GM18873 (cell line): ENCODE measurements around the gene CD9.

Source experiments
- ATAC-seq: cut with Tn5 transposase; IDR thresholded peaks from one replicate; pipeline ENCODE4 v1.9.1; 2021; ENCODE audit warnings: mild to moderate bottlenecking, moderate library complexity, moderate number of reproducible peaks; ENCODE audit not compliant: unreplicated experiment, low FRiP score

The CD9 gene

DNA sequence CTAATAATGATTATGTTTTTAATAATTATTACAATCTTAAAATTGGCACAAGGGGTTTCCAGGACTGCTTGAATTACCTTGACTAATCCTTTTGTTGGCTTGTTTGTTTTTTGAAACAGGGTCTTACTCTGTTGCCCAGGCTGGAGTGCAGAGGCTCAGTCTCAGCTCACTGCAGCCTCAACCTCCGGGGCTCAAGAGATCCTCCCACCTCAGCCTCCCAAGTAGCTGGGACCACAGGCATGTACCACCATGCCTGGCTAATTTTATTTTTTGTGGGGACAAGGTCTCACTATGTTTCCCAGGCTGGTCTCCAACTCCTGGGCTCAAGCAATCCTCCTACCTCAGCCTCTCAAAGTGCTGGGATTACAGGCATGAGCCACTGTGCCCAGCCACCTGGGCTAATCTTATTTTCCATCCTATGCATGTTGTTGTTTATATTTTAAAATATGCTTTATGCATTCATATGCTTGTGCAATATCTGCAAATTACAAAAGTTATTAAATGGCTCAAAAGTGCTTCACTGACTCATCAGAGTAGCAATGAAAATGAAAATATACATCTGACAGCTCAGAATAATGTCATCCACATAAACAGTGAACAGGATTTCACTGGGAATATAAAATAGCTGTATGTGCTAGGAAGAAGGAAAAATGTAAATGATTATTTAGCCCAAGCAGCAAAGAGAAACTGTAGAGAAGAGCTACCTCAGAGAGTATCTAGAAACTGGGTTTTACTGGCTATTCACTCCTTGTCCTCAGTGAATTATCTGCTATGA is 85.5 kb downstream of the CD9 start:
- ATAC-seq = no peak
